ENCODE measurements around the gene ADRB1. TPM values are rescaled to one million over a fixed set of nuclear protein-coding genes. Genes with fewer than 3 reads are reported as not detected.

The ADRB1 gene
- total RNA-seq, 4 donors from 2014 or later: 3.1 to 8.0 (median 4.6) TPM; not detected in 1

DNA sequence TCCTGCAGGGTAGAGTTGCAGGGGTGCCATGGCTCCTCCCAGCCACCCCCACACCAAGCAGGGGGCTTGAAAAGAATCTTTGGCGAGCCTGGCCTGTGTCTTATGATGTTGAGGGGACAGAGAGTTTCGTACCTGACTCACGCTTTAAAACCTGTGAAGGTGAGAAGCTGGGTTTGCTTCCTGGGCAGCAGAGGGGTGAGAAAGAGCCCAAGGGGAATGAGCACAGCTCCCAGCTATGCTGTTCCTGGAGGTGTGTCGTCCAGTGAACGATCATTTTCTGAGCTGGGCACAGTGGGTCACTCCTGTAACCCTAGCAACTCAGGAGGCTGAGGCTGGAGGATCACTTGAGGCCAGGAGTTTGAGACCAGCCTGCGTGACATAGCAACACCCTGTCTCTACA, 13.5 kb upstream of the ADRB1 start:
- Histone ChIP-seq H3K27ac (no peak overlapping the region), H3K9me3 (no peaks in the 10 kb centered on the region), H3K36me3 (no peaks in the 10 kb centered on the region), H3K4me3 (no peak overlapping the region), H3K4me1 (peaks cover 0 to 4% (median under 1%) of the 10 kb centered on the region in 4 donors), H3K27me3 (no peaks in the 10 kb centered on the region)
- no peak for DNase-seq
- TF ChIP-seq, protein P1, sequence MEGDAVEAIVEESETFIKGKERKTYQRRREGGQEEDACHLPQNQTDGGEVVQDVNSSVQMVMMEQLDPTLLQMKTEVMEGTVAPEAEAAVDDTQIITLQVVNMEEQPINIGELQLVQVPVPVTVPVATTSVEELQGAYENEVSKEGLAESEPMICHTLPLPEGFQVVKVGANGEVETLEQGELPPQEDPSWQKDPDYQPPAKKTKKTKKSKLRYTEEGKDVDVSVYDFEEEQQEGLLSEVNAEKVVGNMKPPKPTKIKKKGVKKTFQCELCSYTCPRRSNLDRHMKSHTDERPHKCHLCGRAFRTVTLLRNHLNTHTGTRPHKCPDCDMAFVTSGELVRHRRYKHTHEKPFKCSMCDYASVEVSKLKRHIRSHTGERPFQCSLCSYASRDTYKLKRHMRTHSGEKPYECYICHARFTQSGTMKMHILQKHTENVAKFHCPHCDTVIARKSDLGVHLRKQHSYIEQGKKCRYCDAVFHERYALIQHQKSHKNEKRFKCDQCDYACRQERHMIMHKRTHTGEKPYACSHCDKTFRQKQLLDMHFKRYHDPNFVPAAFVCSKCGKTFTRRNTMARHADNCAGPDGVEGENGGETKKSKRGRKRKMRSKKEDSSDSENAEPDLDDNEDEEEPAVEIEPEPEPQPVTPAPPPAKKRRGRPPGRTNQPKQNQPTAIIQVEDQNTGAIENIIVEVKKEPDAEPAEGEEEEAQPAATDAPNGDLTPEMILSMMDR (IDR thresholded peaks at IDR 0.05): no peak
- no peak for TF ChIP-seq POLR2A (IDR thresholded peaks at IDR 0.05)

DNA sequence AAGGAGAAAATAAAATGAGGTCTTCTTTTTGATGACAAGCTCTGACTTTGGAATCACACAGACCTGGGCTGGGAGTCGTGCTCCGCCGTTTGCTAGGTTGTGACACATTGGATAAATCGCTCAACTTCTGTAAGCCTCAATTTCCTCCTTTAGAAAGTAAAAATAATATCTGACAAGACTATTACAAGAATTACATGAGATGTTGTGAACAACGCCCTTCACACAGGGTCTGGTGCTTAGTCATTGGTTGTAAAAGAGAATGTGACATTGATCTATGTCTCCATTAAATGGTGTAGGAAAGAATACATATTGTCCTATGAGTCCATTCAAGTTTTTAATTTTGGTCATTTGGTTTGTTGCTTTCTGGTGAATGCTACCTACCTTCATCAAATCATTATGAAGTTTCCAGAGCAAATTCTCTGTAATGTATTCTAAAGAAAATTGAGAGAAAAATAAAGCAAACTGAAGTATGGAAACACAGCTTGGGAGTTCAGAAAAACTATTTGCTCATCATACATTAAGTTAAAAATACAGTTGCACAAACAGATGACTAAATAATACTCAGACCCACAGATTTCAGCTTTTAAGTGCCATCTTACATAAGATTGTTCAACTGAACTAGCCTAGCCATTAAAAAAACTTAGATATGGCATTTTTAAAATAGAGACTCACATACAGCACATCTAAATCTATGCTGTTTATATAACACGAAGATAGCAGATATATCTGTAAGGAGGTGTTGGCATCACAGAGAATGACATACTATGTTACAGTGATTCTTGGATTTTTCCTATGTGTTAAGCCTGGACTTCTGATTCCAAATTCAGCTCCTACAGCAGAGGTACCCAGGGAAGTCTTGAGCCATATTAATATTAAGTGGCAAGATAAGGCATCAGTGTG, 12.3 kb upstream of the ADRB1 start:
- DNase-seq: no peak
- no peak for TF ChIP-seq POLR2A (IDR thresholded peaks at IDR 0.05)
- TF ChIP-seq, protein P1 (IDR thresholded peaks at IDR 0.05): no peak
- no peaks in the 10 kb centered on the region for H3K9me3 ChIP-seq

DNA sequence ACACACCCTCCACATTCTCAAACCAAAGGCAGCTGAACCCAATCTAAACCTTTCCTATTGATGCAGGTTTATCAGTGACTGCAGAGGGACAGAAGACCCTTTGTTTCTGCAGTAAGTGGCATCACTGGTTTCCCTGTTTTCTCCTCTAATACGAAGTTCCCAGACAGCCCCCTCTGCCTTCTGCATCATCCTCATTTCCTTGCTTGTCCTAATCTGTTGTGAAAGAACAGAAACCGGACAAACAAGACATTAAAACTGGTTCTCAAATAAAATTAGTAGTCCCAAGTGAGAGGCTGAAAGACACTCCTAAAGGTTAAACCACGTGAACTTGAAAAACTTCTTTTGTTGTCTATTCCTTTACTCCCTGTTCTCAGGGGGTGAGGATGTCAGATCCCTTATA, 10.1 kb upstream of the ADRB1 start:
- Histone ChIP-seq H3K36me3 (no peaks in the 10 kb centered on the region), H3K4me3 (no peak overlapping the region), H3K27ac (no peak overlapping the region), H3K4me1 (no peaks in the 10 kb centered on the region), H3K9me3 (no peaks in the 10 kb centered on the region), H3K27me3 (no peaks in the 10 kb centered on the region)
- DNase-seq: no peak
- no peak for TF ChIP-seq POLR2A (IDR thresholded peaks at IDR 0.05)
- TF ChIP-seq, protein P1 (IDR thresholded peaks at IDR 0.05): no peak

More for the DNA sequence above, 12.3 kb upstream of the ADRB1 start:
- Histone ChIP-seq H3K27me3 (no peaks in the 10 kb centered on the region), H3K36me3 (no peaks in the 10 kb centered on the region), H3K4me3 (no peak overlapping the region), H3K27ac (no peak overlapping the region), H3K4me1 (no peaks in the 10 kb centered on the region)

DNA sequence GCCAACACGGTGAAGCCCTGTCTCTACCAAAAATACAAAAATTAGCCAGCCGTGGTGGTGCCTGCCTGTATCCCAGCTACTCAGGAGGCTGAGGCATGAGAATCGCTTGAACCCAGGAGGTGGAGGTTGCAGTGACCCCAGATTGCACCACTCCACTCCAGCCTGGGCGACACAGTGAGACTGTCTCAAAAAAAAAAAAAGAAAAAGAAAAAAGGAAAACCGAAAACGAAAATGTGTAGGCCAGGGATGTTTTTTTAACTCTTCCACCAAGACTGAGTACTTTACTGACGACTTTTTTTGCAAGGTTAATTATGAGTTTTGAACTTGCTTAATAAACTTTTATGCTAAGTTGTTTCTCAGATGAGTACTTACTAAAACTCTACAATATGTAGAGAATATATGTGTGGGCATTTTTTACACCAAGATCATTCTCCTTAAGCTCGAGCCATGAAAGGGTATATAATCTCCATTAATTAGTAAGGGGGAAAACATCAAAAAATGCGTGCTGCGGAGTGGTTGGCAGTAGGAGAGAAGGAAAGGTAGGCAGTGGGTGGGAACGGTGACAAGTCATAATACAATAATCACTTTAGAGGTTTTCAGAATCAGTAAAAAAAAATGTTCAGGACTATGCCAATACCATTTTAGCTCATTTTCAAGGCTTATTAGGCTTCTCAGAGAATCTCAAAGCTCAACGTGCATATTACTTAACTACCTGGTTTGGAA, 8.6 kb upstream of the ADRB1 start:
- Histone ChIP-seq H3K36me3 (no peaks in the 10 kb centered on the region), H3K4me1 (no peaks in the 10 kb centered on the region), H3K27me3 (no peaks in the 10 kb centered on the region), H3K4me3 (no peak overlapping the region), H3K27ac (no peak overlapping the region), H3K9me3 (no peaks in the 10 kb centered on the region)
- TF ChIP-seq, protein P1 (IDR thresholded peaks at IDR 0.05): no peak
- no peak for TF ChIP-seq POLR2A (IDR thresholded peaks at IDR 0.05)
- DNase-seq: no peak

DNA sequence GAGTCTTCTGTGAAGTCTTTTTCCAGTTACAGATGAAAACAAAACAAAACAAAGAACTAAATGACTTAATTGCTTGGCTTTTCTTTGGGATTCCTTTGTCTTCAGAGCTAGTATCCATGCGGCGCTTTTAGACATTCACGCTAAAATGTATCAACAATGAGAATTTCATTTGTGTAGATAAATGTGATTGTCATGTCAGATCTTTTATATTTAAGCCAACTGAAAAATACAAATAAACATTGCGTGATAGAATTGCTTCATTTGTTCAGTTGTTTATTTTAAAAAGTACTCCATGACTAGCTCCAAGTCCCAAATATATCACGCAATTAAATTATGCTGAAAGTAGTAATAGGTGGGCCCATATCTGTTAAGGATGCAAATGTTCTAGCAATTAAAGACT, 7.9 kb upstream of the ADRB1 start:
- no peak for TF ChIP-seq POLR2A (IDR thresholded peaks at IDR 0.05)
- TF ChIP-seq, protein P1 (IDR thresholded peaks at IDR 0.05): no peak
- no peaks in the 10 kb centered on the region for H3K27me3 ChIP-seq
- no peak for DNase-seq
- H3K36me3 ChIP-seq: no peaks in the 10 kb centered on the region
- no peak overlapping the region for H3K4me3 ChIP-seq
- H3K27ac ChIP-seq: no peak overlapping the region
- H3K4me1 ChIP-seq: no peaks in the 10 kb centered on the region
- no peaks in the 10 kb centered on the region for H3K9me3 ChIP-seq

Data from Peyer's patch (tissue), 4 donors.